Fibroblast of lung (primary cell): ENCODE results near the gene TBL1X. TPM values are rescaled to one million over a fixed set of nuclear protein-coding genes. Genes with fewer than 3 reads are reported as not detected.

ENCODE experiments used
- DNase-seq, 2 donors: peaks; one replicate each; pipeline versions ENCODE4 v3.0.0 to v3.0.0-alpha.2; 2010; ENCODE audit warnings: low read depth in 2 of 2
- H2AFZ ChIP-seq: 2 replicates; pipeline ENCODE4 v1.5.1; 2012; ENCODE audit warnings: low read length, control low read depth, inconsistent platforms
- H3K27ac ChIP-seq: 2 replicates; pipeline ENCODE4 v1.5.1; 2011; ENCODE audit warnings: low read length, control low read depth; ENCODE audit not compliant: insufficient read depth
- H3K27me3 ChIP-seq: 2 replicates; pipeline ENCODE4 v1.5.1; 2011; ENCODE audit warnings: mild to moderate bottlenecking, low read length; ENCODE audit not compliant: control insufficient read depth, insufficient read depth
- H3K36me3 ChIP-seq: 2 replicates; pipeline ENCODE4 v1.5.1; 2011; ENCODE audit warnings: low read length; ENCODE audit not compliant: control insufficient read depth, insufficient read depth
- H3K4me1 ChIP-seq: 2 replicates; pipeline ENCODE4 v1.5.1; 2011; ENCODE audit warnings: low read length; ENCODE audit not compliant: control insufficient read depth, insufficient read depth; ENCODE audit errors: extremely low read depth
- H3K4me2 ChIP-seq: 2 replicates; pipeline ENCODE4 v1.5.1; 2011; ENCODE audit warnings: low read length, control low read depth; ENCODE audit not compliant: insufficient read depth; ENCODE audit errors: extremely low read depth
- H3K4me3 ChIP-seq, 4 experiments: fragments of 200-600 bp in 1 of 4; sonication (generic) in 1 of 4; replicated peaks in 1 of 4; 2 replicates each; pipeline ENCODE4 v1.5.1; 2011 to 2016; ENCODE audit warnings: low read length in 4 of 4, low read depth in 3 of 4, mild to moderate bottlenecking in 3 of 4, control low read depth in 2 of 4, inconsistent platforms in 1 of 4, mixed read lengths in 1 of 4; ENCODE audit not compliant: insufficient read depth in 1 of 4; ENCODE audit errors: control extremely low read depth in 1 of 4
- H3K79me2 ChIP-seq: 2 replicates; pipeline ENCODE4 v1.5.1; 2012; ENCODE audit warnings: mild to moderate bottlenecking, low read length, inconsistent platforms; ENCODE audit not compliant: control insufficient read depth, insufficient read depth
- H3K9ac ChIP-seq: 2 replicates; pipeline ENCODE4 v1.5.1; 2011; ENCODE audit warnings: mild to moderate bottlenecking, low read length, control low read depth; ENCODE audit not compliant: insufficient read depth
- H3K9me3 ChIP-seq: 2 replicates; pipeline ENCODE4 v1.5.1; 2012; ENCODE audit warnings: low read depth, low read length; ENCODE audit not compliant: control insufficient read depth, insufficient read depth
- H4K20me1 ChIP-seq: 2 replicates; pipeline ENCODE4 v1.5.1; 2011; ENCODE audit warnings: low read length; ENCODE audit not compliant: control insufficient read depth, insufficient read depth; ENCODE audit errors: extremely low read depth
- CTCF ChIP-seq, 2 donors: IDR thresholded peaks in 1 of 2; conservative IDR thresholded peaks in 1 of 2; 1 replicate in 1 of 2; 2 replicates in 1 of 2; pipeline ENCODE4 v1.5.1; 2011 to 2012; ENCODE audit warnings: low read length in 2 of 2, control low read depth in 1 of 2, inconsistent platforms in 1 of 2, low read depth in 1 of 2, mild to moderate bottlenecking in 1 of 2
- EZH2 ChIP-seq: IDR thresholded peaks from 2 replicates; pipeline ENCODE4 v1.5.1; 2012; ENCODE audit warnings: low read length, control low read depth, mild to moderate bottlenecking; ENCODE audit errors: missing control alignments
- polyA plus RNA-seq, 2 donors: library from polyadenylated mRNA; depleted of rRNA in 1 of 2; stranded (reverse) in 1 of 2; unstranded in 1 of 2; fragments of >200 nt; gene quantifications; 2 replicates each; pipeline ENCODE4 v1.2.1, GENCODE V29; 2011 to 2012; ENCODE audit warnings: missing spikeins in 1 of 2
- total RNA-seq: library from RNA; depleted of rRNA; stranded (reverse); fragments of >200 nt; gene quantifications from 2 replicates; pipeline ENCODE4 v1.2.1, GENCODE V29; 2014

The TBL1X gene
- total and polyA plus RNA-seq, 2 donors (not counting 1 experiment from before 2014, with no cell fraction given), result 25.8 to 29.4 TPM

GRCh38 chrX:9654929-9655328 lies 190.1 kb downstream of the TBL1X start:
- H3K27ac ChIP-seq, result no peak overlapping the region
- H3K4me2 ChIP-seq, result no peak overlapping the region
- H3K9ac ChIP-seq, result no peak overlapping the region
- H3K79me2 ChIP-seq, result no peaks in the 10 kb centered on the region
- no peak for DNase-seq
- no peaks in the 10 kb centered on the region for H3K4me1 ChIP-seq
- no peaks in the 10 kb centered on the region for H3K9me3 ChIP-seq
- no peak overlapping the region for H2AFZ ChIP-seq
- TF ChIP-seq CTCF (conservative IDR thresholded peaks at IDR 0.05 in 1 of 2, IDR thresholded peaks at IDR 0.05 in 1 of 2; ENCODE audit: low read depth in 1 of 2, low read length in 2 of 2) (no peak), EZH2 (no peak)
- no peaks in the 10 kb centered on the region for H3K36me3 ChIP-seq
- H3K4me3 ChIP-seq, result no peak overlapping the region
- H3K27me3 ChIP-seq, result no peaks in the 10 kb centered on the region
- H4K20me1 ChIP-seq, result no peaks in the 10 kb centered on the region

- no peak overlapping the region for H2AFZ ChIP-seq
- H3K9me3 ChIP-seq, result no peaks in the 10 kb centered on the region
- H3K27me3 ChIP-seq, result no peaks in the 10 kb centered on the region
- no peak for TF ChIP-seq CTCF (conservative IDR thresholded peaks at IDR 0.05 in 1 of 2, IDR thresholded peaks at IDR 0.05 in 1 of 2; ENCODE audit: low read depth in 1 of 2, low read length in 2 of 2)
- no peak for TF ChIP-seq EZH2
- no peaks in the 10 kb centered on the region for H4K20me1 ChIP-seq
- no peaks in the 10 kb centered on the region for H3K79me2 ChIP-seq
- no peaks in the 10 kb centered on the region for H3K4me1 ChIP-seq
- DNase-seq, result peak in 1 of 2 donors; percentile 16
- no peak overlapping the region for H3K27ac ChIP-seq
- no peaks in the 10 kb centered on the region for H3K36me3 ChIP-seq
- H3K4me3 ChIP-seq, result no peak overlapping the region
- H3K9ac ChIP-seq, result no peak overlapping the region
- no peak overlapping the region for H3K4me2 ChIP-seq
These were observed 191.4 kb downstream of the TBL1X start for GRCh38 chrX:9656277-9656676.

GRCh38 chrX:9656871-9657270 lies 192.0 kb downstream of the TBL1X start:
- H4K20me1 ChIP-seq, result no peaks in the 10 kb centered on the region
- no peak overlapping the region for H3K4me3 ChIP-seq
- no peak overlapping the region for H3K4me2 ChIP-seq
- no peaks in the 10 kb centered on the region for H3K36me3 ChIP-seq
- TF ChIP-seq CTCF (conservative IDR thresholded peaks at IDR 0.05 in 1 of 2, IDR thresholded peaks at IDR 0.05 in 1 of 2; ENCODE audit: low read depth in 1 of 2, low read length in 2 of 2) (no peak), EZH2 (no peak)
- H3K79me2 ChIP-seq, result no peaks in the 10 kb centered on the region
- H3K4me1 ChIP-seq, result peaks cover 3% of the 10 kb centered on the region
- H3K9me3 ChIP-seq, result no peaks in the 10 kb centered on the region
- no peak overlapping the region for H3K9ac ChIP-seq
- no peaks in the 10 kb centered on the region for H3K27me3 ChIP-seq
- no peak overlapping the region for H2AFZ ChIP-seq
- no peak overlapping the region for H3K27ac ChIP-seq
- no peak for DNase-seq
